Endothelial cell (in vitro differentiated cells): ENCODE results near the gene FOXO6. TPM values are rescaled to one million over a fixed set of nuclear protein-coding genes. Genes with fewer than 3 reads are reported as not detected.

Source experiments
- DNase-seq: peaks from one replicate; pipeline ENCODE4 v3.0.0; 2021; ENCODE audit warnings: low spot score
- H3K27ac Mint-ChIP-seq: one replicate; pipeline ENCODE4 v1.8.0; 2021; ENCODE audit warnings: mixed read lengths, inconsistent platforms; ENCODE audit not compliant: unreplicated experiment
- H3K27me3 Mint-ChIP-seq: one replicate; pipeline ENCODE4 v1.8.0; 2021; ENCODE audit warnings: mild to moderate bottlenecking, moderate library complexity, mixed read lengths, inconsistent platforms; ENCODE audit not compliant: unreplicated experiment
- H3K36me3 Mint-ChIP-seq: one replicate; pipeline ENCODE4 v1.8.0; 2021; ENCODE audit warnings: mild to moderate bottlenecking, low read depth, mixed read lengths, inconsistent platforms; ENCODE audit not compliant: unreplicated experiment
- H3K4me1 Mint-ChIP-seq: one replicate; pipeline ENCODE4 v1.8.0; 2021; ENCODE audit warnings: mild to moderate bottlenecking, mixed read lengths, inconsistent platforms; ENCODE audit not compliant: unreplicated experiment
- H3K4me3 Mint-ChIP-seq: one replicate; pipeline ENCODE4 v1.8.0; 2021; ENCODE audit warnings: mild to moderate bottlenecking, mixed read lengths, inconsistent platforms; ENCODE audit not compliant: unreplicated experiment
- H3K9me3 Mint-ChIP-seq: one replicate; pipeline ENCODE4 v1.8.0; 2021; ENCODE audit warnings: mixed read lengths, inconsistent platforms; ENCODE audit not compliant: unreplicated experiment
- total RNA-seq: library from RNA; stranded (reverse); fragmentation: NEBNext Ultra II Directional; extraction: Animal tissue kit (Norgen Biotek cat#: 25700); gene quantifications from one replicate; pipeline ENCODE4 v1.2.1, GENCODE V29; 2021; ENCODE audit not compliant: unreplicated experiment
- TF ChIP-seq, protein P1 (sequence below): fragments of 200-600 bp; sonication (generic); IDR thresholded peaks from one replicate; pipeline ENCODE4 v1.5.0; 2021; ENCODE audit warnings: antibody characterized with exemption; ENCODE audit not compliant: unreplicated experiment

The FOXO6 gene
- total RNA-seq, 1 donor from 2014 or later, result 0.23 TPM

- H3K9me3 Mint-ChIP-seq, result no peaks in the 10 kb centered on the region
- H3K4me3 Mint-ChIP-seq, result no peak overlapping the region
- TF ChIP-seq, protein P1, sequence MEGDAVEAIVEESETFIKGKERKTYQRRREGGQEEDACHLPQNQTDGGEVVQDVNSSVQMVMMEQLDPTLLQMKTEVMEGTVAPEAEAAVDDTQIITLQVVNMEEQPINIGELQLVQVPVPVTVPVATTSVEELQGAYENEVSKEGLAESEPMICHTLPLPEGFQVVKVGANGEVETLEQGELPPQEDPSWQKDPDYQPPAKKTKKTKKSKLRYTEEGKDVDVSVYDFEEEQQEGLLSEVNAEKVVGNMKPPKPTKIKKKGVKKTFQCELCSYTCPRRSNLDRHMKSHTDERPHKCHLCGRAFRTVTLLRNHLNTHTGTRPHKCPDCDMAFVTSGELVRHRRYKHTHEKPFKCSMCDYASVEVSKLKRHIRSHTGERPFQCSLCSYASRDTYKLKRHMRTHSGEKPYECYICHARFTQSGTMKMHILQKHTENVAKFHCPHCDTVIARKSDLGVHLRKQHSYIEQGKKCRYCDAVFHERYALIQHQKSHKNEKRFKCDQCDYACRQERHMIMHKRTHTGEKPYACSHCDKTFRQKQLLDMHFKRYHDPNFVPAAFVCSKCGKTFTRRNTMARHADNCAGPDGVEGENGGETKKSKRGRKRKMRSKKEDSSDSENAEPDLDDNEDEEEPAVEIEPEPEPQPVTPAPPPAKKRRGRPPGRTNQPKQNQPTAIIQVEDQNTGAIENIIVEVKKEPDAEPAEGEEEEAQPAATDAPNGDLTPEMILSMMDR, result no peak
- H3K27me3 Mint-ChIP-seq, result peaks cover 9% of the 10 kb centered on the region
- no peak overlapping the region for H3K27ac Mint-ChIP-seq
- no peaks in the 10 kb centered on the region for H3K4me1 Mint-ChIP-seq
- no peaks in the 10 kb centered on the region for H3K36me3 Mint-ChIP-seq
- no peak for DNase-seq
Measured at GRCh38 chr1:41419584-41420295, 58.5 kb downstream of the FOXO6 start.

- no peak for DNase-seq
- Mint-ChIP-seq H3K27ac (no peak overlapping the region), H3K9me3 (no peaks in the 10 kb centered on the region), H3K27me3 (peaks cover 9% of the 10 kb centered on the region), H3K36me3 (no peaks in the 10 kb centered on the region), H3K4me1 (no peaks in the 10 kb centered on the region), H3K4me3 (no peak overlapping the region)
- TF ChIP-seq, protein P1, result no peak
Measured at GRCh38 chr1:41420351-41420750, 59.1 kb downstream of the FOXO6 start.

DNA sequence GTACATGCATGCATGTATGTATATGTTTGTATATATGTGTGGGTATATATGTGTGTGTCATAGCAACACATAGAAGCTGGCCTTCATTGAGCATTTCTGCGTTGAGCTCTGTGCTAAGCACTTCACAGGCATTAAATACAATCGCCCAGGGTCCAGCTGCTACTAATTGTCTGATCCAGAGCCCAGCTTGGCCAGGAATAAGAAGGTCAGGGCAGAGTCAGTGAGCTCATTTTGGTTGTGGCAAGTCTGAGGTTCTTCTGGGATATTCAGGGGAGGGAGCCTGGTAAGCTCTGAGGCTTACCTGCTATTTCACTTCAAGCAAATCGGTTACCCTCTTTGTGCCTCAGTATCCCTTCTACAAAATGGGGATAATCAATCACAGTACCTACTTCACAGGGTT, 59.6 kb downstream of the FOXO6 start:
- no peak overlapping the region for H3K4me3 Mint-ChIP-seq
- TF ChIP-seq, protein P1, result no peak
- no peak overlapping the region for H3K27ac Mint-ChIP-seq
- DNase-seq, result no peak
- H3K4me1 Mint-ChIP-seq, result no peaks in the 10 kb centered on the region
- peaks cover 9% of the 10 kb centered on the region for H3K27me3 Mint-ChIP-seq
- H3K9me3 Mint-ChIP-seq, result no peaks in the 10 kb centered on the region
- no peaks in the 10 kb centered on the region for H3K36me3 Mint-ChIP-seq

GRCh38 chr1:41422306-41422705, 61.1 kb downstream of the FOXO6 start:
- DNase-seq, result no peak
- TF ChIP-seq, protein P1, result no peak
- no peak overlapping the region for H3K27ac Mint-ChIP-seq
- H3K4me3 Mint-ChIP-seq, result no peak overlapping the region
- peaks cover 4% of the 10 kb centered on the region for H3K27me3 Mint-ChIP-seq
- no peaks in the 10 kb centered on the region for H3K9me3 Mint-ChIP-seq
- H3K4me1 Mint-ChIP-seq, result no peaks in the 10 kb centered on the region
- H3K36me3 Mint-ChIP-seq, result no peaks in the 10 kb centered on the region

DNA sequence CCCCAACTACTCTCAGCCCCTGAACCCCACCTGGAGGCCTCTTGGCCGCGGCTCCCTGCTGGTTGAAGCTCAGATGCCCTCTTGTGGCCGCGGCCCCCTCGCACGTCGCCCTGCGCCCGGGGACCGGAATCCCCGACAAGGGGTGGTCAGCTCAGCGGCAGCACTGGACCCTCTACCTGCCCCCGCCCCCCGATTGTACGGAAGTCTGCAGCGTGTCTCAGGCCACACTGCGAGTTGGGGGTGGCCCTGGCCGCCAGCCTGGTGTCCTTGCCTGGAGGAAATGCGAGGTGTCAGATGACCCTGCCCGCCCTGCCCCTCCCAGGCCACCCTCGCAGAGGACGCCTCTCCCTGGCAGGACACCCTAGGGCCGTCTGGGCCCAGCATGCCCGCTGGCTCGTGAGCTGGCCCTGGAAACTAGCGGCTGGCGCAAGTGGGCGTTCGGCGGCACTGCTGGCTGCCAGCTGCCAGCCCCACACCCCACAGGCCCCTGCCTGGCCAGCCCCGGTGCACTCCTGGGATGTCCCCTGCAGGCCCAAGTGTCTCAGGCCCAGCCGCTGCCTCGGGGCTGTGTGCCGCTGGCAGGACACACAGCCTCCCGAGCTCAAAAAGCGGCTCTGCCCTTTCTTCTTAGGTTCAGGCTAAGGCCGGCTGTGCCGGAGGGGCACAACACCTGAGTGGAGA, 62.4 kb downstream of the FOXO6 start:
- H3K36me3 Mint-ChIP-seq, result no peaks in the 10 kb centered on the region
- TF ChIP-seq, protein P1, result no peak
- no peak overlapping the region for H3K4me3 Mint-ChIP-seq
- H3K9me3 Mint-ChIP-seq, result no peaks in the 10 kb centered on the region
- H3K27me3 Mint-ChIP-seq, result peaks cover 6% of the 10 kb centered on the region
- DNase-seq, result peak; percentile 38
- H3K27ac Mint-ChIP-seq, result no peak overlapping the region
- H3K4me1 Mint-ChIP-seq, result peaks cover 5% of the 10 kb centered on the region
